ENCODE results near the gene TTC36.
A peak's percentile ranks its signal among the peaks of the same experiment; 100 is the strongest.
"Not testable (repeated sequence)": the region's sequence is repeated elsewhere in the genome, so short reads cannot be mapped to it uniquely, and the experiment has no call there.

Gene TTC36

GRCh38 chr11:118527109-118527508 is at the start of gene TTC36:
TSS of gene TTC36 (plus strand) at chr11:118527474. CDS start at chr11:118527495, 21 bp downstream.
- no peak for DNase-seq (ENCODE audit: low read depth in 1 of 2, low spot score in 1 of 2)

GRCh38 chr11:118481238-118481637 is 46.0 kb upstream of the TTC36 start:
- not testable (repeated sequence) for DNase-seq (ENCODE audit: low read depth in 1 of 2, low spot score in 1 of 2)

GRCh38 chr11:118484405-118484804 is 42.9 kb upstream of the TTC36 start:
- DNase-seq (ENCODE audit: low read depth in 1 of 2, low spot score in 1 of 2) = no peak

- DNase-seq (ENCODE audit: low read depth in 1 of 2, low spot score in 1 of 2) = no peak
Measured at GRCh38 chr11:118485273-118485672, 42.0 kb upstream of the TTC36 start.

GRCh38 chr11:118488480-118489109 is 38.7 kb upstream of the TTC36 start:
- peak; percentile 57 to 65 for DNase-seq (ENCODE audit: low read depth in 1 of 2, low spot score in 1 of 2)

GRCh38 chr11:118491041-118491440 is 36.2 kb upstream of the TTC36 start:
- DNase-seq (ENCODE audit: low read depth in 1 of 2, low spot score in 1 of 2) = no peak

GRCh38 chr11:118497831-118498230 is 29.4 kb upstream of the TTC36 start:
- no peak for DNase-seq (ENCODE audit: low read depth in 1 of 2, low spot score in 1 of 2)

GRCh38 chr11:118503216-118503615 is 24.1 kb upstream of the TTC36 start:
- DNase-seq (ENCODE audit: low read depth in 1 of 2, low spot score in 1 of 2) = no peak

GRCh38 chr11:118511601-118512000 is 15.7 kb upstream of the TTC36 start:
- no peak for DNase-seq (ENCODE audit: low read depth in 1 of 2, low spot score in 1 of 2)

- no peak for DNase-seq (ENCODE audit: low read depth in 1 of 2, low spot score in 1 of 2)
Measured at GRCh38 chr11:118514103-118514502, 13.2 kb upstream of the TTC36 start.

- DNase-seq (ENCODE audit: low read depth in 1 of 2, low spot score in 1 of 2) = no peak
Measured at GRCh38 chr11:118519549-118519948, 7.7 kb upstream of the TTC36 start.

- DNase-seq (ENCODE audit: low read depth in 1 of 2, low spot score in 1 of 2) = no peak
Measured at GRCh38 chr11:118521892-118522311, 5.4 kb upstream of the TTC36 start.

- DNase-seq (ENCODE audit: low read depth in 1 of 2, low spot score in 1 of 2) = no peak
Measured at GRCh38 chr11:118522571-118523072, 4.7 kb upstream of the TTC36 start.

- no peak for DNase-seq (ENCODE audit: low read depth in 1 of 2, low spot score in 1 of 2)
Measured at GRCh38 chr11:118524356-118524755, 2.9 kb upstream of the TTC36 start.

- no peak for DNase-seq (ENCODE audit: low read depth in 1 of 2, low spot score in 1 of 2)
Measured at GRCh38 chr11:118524757-118525470, 2.4 kb upstream of the TTC36 start.

GRCh38 chr11:118526688-118527087 is 586 bp upstream of the TTC36 start:
- no peak for DNase-seq (ENCODE audit: low read depth in 1 of 2, low spot score in 1 of 2)

GRCh38 chr11:118528511-118528910 is 1.2 kb downstream of the TTC36 start:
- DNase-seq (ENCODE audit: low read depth in 1 of 2, low spot score in 1 of 2) = no peak

GRCh38 chr11:118529584-118530175 is 2.4 kb downstream of the TTC36 start:
- no peak for DNase-seq (ENCODE audit: low read depth in 1 of 2, low spot score in 1 of 2)

GRCh38 chr11:118530180-118530682 is 3.0 kb downstream of the TTC36 start:
- DNase-seq (ENCODE audit: low read depth in 1 of 2, low spot score in 1 of 2) = no peak

- DNase-seq (ENCODE audit: low read depth in 1 of 2, low spot score in 1 of 2) = peak; percentile 50 to 70
Measured at GRCh38 chr11:118530683-118531596, 3.7 kb downstream of the TTC36 start, which contains the start of gene TMEM25. TSS of gene TMEM25 (plus strand) at chr11:118531192. CDS start at chr11:118531802, 610 bp downstream.

- peak in 1 of 2 donors; percentile 5 for DNase-seq (ENCODE audit: low read depth in 1 of 2, low spot score in 1 of 2)
Measured at GRCh38 chr11:118531597-118532084, 4.4 kb downstream of the TTC36 start.

Measured in stimulated activated CD4-positive, alpha-beta T cell treated with anti-CD3 and anti-CD28 coated beads, Interleukin-15, amount 100 ng/mL, for 1 hour (primary cell).